ENCODE data around the gene HFM1.
"Not testable (repeated sequence)": the region's sequence is repeated elsewhere in the genome, so short reads cannot be mapped to it uniquely, and the experiment has no call there.

Gene HFM1

DNA sequence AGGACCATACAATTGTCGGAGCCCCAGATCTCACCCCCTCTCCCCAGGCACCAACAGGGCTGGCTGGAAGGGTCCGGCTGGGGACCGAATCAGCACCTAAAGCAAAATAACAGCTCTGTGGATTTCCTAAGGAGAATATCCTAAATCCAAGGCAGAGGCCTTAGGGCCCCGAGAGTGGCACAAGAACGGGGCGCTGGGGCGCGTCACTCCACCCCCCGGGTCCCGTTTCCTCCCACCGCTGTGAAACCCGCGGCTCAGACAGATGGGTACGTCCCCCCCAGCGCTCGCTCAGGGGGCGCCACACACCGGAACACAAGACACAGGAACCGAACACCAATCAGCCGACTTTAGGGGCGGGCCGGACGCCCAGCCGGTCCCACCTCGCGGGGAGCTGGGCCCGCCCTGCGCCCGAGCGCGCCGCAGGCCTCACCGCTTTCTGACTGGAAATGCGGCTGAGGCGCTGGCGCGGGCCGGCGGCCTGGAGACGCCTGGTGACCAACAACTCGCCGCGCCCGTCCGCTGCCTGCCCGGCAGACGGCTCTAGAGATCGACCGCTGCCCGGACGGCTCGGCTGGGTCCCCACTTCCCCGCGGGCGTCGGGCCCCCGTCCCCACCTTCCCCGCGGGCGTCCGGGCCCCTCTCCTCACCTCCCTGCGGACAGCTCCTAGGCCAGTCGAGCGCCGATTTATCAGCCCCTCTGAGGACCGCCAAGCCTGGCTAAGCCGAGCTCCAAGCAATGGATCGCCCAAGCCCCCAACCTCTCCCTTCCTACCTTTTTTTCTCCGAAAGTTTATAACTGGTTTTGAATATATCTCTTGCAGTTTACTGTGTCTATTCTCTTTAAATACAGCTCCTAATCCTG is at the start of gene HFM1:
Gene HFM1 (minus strand): TSS at position 687 of the 862 bp plus-strand sequence. CDS start 3,755 bp downstream, outside the sequence.
- H3K27ac Mint-ChIP-seq = peak within 1 kb of the TSS; percentile 97
- H3K4me3 Mint-ChIP-seq = peak within 1 kb of the TSS; percentile 94
- H3K4me1 Mint-ChIP-seq = peaks cover 35% of the 10 kb centered on the region
- H3K27me3 Mint-ChIP-seq (ENCODE audit: low read depth, poor library complexity) = peaks cover 18% of the 10 kb centered on the region
- TF ChIP-seq, protein P1, sequence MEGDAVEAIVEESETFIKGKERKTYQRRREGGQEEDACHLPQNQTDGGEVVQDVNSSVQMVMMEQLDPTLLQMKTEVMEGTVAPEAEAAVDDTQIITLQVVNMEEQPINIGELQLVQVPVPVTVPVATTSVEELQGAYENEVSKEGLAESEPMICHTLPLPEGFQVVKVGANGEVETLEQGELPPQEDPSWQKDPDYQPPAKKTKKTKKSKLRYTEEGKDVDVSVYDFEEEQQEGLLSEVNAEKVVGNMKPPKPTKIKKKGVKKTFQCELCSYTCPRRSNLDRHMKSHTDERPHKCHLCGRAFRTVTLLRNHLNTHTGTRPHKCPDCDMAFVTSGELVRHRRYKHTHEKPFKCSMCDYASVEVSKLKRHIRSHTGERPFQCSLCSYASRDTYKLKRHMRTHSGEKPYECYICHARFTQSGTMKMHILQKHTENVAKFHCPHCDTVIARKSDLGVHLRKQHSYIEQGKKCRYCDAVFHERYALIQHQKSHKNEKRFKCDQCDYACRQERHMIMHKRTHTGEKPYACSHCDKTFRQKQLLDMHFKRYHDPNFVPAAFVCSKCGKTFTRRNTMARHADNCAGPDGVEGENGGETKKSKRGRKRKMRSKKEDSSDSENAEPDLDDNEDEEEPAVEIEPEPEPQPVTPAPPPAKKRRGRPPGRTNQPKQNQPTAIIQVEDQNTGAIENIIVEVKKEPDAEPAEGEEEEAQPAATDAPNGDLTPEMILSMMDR (IDR thresholded peaks at IDR 0.05) = no peak
- peak; percentile 88 for DNase-seq
- H3K9me3 Mint-ChIP-seq = no peaks in the 10 kb centered on the region
- H3K36me3 Mint-ChIP-seq (ENCODE audit: low read depth) = peaks cover 4% of the 10 kb centered on the region

GRCh38 chr1:91454136-91454535 is 49.5 kb upstream of the HFM1 start:
- H3K27ac Mint-ChIP-seq = no peak overlapping the region
- TF ChIP-seq, protein P1 (IDR thresholded peaks at IDR 0.05) = no peak
- no peaks in the 10 kb centered on the region for H3K27me3 Mint-ChIP-seq (ENCODE audit: low read depth, poor library complexity)
- H3K4me3 Mint-ChIP-seq = no peak overlapping the region
- no peaks in the 10 kb centered on the region for H3K9me3 Mint-ChIP-seq
- H3K36me3 Mint-ChIP-seq (ENCODE audit: low read depth) = no peaks in the 10 kb centered on the region
- no peaks in the 10 kb centered on the region for H3K4me1 Mint-ChIP-seq
- DNase-seq = no peak

GRCh38 chr1:91450260-91450659 is 45.6 kb upstream of the HFM1 start:
- DNase-seq = no peak
- Mint-ChIP-seq H3K27me3 (ENCODE audit: low read depth, poor library complexity) (peaks cover 4% of the 10 kb centered on the region), H3K4me1 (no peaks in the 10 kb centered on the region), H3K27ac (no peak overlapping the region), H3K9me3 (peaks cover 7% of the 10 kb centered on the region), H3K36me3 (ENCODE audit: low read depth) (no peaks in the 10 kb centered on the region), H3K4me3 (no peak overlapping the region)
- TF ChIP-seq, protein P1 (IDR thresholded peaks at IDR 0.05) = no peak

GRCh38 chr1:91447782-91448181 is 43.1 kb upstream of the HFM1 start:
- H3K9me3 Mint-ChIP-seq = peaks cover 25% of the 10 kb centered on the region
- not testable (repeated sequence) for H3K27me3 Mint-ChIP-seq (ENCODE audit: low read depth, poor library complexity); DNase-seq; H3K36me3 Mint-ChIP-seq (ENCODE audit: low read depth); H3K4me3 Mint-ChIP-seq; H3K27ac Mint-ChIP-seq; H3K4me1 Mint-ChIP-seq

GRCh38 chr1:91441980-91442379 is 37.3 kb upstream of the HFM1 start:
- H3K4me3 Mint-ChIP-seq; H3K36me3 Mint-ChIP-seq (ENCODE audit: low read depth); DNase-seq; H3K27me3 Mint-ChIP-seq (ENCODE audit: low read depth, poor library complexity); H3K4me1 Mint-ChIP-seq; H3K27ac Mint-ChIP-seq: not testable (repeated sequence)
- peaks cover 47% of the 10 kb centered on the region for H3K9me3 Mint-ChIP-seq

DNA sequence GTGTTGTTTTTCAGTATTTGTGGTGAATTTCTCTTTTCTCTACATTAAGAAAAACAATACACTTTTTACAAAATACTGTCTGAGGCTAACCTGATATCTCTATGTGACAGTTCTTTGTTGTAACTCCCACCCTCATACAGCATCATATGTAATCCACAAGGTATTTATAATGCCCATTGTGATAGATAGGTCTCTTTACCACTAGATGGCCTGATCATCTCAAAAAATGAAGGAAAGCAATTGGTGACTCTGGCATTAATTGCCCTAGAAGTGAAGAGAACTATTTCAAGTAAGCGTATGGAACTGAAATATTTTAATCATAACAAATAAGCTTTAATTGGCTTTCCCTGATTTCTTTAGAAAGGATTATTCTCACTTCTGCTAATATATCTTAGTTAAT is 36.2 kb upstream of the HFM1 start:
- no peaks in the 10 kb centered on the region for H3K36me3 Mint-ChIP-seq (ENCODE audit: low read depth)
- peaks cover 40% of the 10 kb centered on the region for H3K9me3 Mint-ChIP-seq
- H3K27ac Mint-ChIP-seq = no peak overlapping the region
- TF ChIP-seq, protein P1 (IDR thresholded peaks at IDR 0.05) = no peak
- H3K27me3 Mint-ChIP-seq (ENCODE audit: low read depth, poor library complexity) = peaks cover 4% of the 10 kb centered on the region
- DNase-seq = no peak
- H3K4me3 Mint-ChIP-seq = no peak overlapping the region
- H3K4me1 Mint-ChIP-seq = no peaks in the 10 kb centered on the region

DNA sequence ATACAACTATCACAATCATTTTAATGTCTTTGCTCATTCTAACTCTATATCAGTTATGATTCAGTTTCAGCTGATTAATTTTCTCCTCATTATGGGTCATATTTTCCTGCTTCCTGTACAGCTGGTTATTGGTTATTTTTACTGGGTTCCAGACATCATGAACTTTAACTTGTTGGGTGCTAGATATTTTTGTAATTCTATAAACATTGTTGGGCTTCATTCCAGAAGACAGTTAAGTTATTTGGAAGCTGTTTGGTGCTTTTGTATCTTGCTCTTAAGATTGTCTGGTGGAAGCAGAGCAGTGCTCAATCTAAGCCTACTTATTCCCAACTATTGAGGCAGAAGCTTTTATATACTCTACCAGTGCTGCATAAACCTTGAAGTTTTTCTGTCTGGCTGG is 34.4 kb upstream of the HFM1 start:
- Mint-ChIP-seq H3K4me1 (no peaks in the 10 kb centered on the region), H3K36me3 (ENCODE audit: low read depth) (no peaks in the 10 kb centered on the region), H3K27me3 (ENCODE audit: low read depth, poor library complexity) (peaks cover 4% of the 10 kb centered on the region), H3K9me3 (peaks cover 35% of the 10 kb centered on the region), H3K27ac (no peak overlapping the region), H3K4me3 (no peak overlapping the region)
- TF ChIP-seq, protein P1 (IDR thresholded peaks at IDR 0.05) = no peak
- no peak for DNase-seq

Data from nephron progenitor cell (in vitro differentiated cells).